SK-N-MC (cell line): ENCODE data around the gene SLC29A1.

Experiments used
- EZH2 ChIP-seq: fragments of 200-600 bp; sonication (generic); IDR thresholded peaks from one replicate; pipeline ENCODE4 v1.6.1; 2017; ENCODE audit warnings: antibody characterized with exemption
- POLR2AphosphoS5 ChIP-seq: IDR thresholded peaks from 2 replicates; pipeline ENCODE4 v1.6.1; 2012; ENCODE audit warnings: mild to moderate bottlenecking, low read depth, low read length, borderline replicate concordance

GRCh38 chr6:44237021-44237812 lies 13.8 kb downstream of the SLC29A1 start:
- TF ChIP-seq POLR2AphosphoS5 (no peak; the same call in 1 of the 2 replicates), EZH2 (no peak)
